DMS79 (cell line): ENCODE measurements around the gene RFX4.

Source experiments
- DNase-seq: peaks from one replicate; lab custom pipeline; 2025; lab: John Stamatoyannopoulos, UW

RFX4 gene

DNA sequence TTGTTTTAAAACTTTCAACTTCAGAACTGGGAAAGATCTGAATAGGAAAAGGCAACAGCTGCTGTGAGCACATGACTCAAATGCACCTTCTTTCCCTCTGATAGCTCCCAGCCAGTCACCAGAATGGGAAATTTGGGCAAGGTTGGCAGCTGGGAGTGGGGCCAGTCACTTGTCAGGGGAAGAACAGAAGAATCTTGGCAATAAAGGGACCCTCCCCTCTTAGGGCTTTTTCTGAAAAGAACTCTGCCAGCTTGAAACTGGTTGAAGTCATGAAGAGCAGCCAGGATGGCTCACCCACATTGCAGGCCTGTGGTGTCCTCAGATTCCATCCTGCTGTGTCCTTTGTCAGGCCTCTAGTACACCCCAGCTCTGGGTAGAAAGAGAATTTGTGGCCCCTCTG lies 181.4 kb downstream of the RFX4 start:
- no peak for DNase-seq

- DNase-seq: no peak
Measured at GRCh38 chr12:106764738-106765137, 181.9 kb downstream of the RFX4 start.

- DNase-seq: no peak
Measured at GRCh38 chr12:106766393-106766826, 183.6 kb downstream of the RFX4 start.

DNA sequence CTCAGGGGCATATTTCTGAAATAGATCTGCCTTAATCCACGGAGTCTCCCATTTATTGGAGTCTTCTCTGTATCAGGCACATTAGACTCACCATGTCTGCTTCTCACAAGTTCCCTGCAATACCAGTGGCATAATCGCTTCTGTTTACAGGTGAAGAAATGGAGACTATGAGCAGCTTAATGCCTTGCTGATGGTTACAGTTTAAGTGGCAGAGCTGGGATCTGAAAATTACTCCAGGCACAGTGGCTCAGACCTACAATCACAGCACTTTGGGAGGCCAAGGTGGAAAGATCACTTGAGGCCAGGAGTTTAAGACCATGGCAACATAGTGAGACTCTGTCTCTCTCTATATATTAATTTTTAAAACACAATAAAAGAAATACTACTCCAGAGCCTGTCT lies 184.4 kb downstream of the RFX4 start:
- no peak for DNase-seq

DNA sequence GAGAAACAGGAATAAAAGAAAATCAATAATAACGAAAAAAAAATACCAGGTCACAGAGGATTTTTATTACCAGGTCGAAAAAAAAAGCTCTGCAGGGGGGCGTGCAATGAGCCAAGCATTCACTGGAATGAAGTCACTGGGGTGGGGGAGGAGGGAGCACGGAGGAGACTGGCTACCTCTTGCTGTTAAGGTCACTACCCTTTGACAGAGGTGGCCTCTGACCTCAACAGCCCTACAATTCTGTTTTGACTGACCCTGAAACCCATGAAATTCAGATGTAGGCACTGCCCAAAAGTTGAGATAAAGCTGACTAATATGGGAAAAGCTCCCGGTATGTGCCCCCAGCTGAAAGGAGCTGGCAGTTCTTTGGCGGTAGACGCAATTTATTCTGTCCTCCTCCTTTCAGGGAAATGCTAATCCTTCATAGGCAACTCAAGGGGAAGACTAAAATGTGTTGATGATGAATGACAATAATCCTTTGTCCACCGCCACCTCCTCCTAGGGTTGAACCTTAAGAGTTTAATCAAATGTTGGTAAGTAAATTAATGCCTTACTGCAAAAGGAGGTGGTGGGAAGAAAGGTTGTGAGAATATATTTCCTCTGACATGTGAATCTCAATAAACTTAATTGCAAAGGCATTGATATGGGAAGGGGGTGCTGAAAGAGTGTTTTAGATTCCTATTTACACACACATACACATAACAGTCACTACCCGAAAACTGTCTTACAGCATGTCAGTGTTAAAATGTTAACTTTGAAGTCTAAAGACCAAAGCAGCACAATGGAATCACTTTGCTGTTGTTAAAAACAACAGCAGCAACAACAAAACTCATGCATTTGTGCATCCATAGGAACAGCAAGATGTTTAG lies 185.4 kb downstream of the RFX4 start:
- no peak for DNase-seq

DNA sequence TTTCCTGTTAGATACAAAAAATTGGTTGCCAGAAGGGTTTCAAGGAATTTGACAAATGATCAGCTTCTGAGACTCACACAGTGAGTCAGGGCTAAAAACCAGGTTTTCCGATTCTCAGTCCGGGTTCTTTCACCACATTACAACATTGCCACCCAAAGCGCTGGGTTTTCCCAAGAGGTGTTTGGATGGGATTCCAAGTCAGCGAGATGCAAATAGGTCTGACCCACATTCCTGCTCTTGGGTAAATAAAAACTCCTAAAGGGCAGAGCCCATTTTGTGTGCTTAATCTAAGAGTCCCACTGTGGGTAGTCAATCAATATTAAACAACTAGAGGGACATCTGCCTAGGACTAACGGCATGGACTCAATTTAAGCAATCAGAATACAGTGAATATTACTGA lies 186.3 kb downstream of the RFX4 start:
- no peak for DNase-seq

DNA sequence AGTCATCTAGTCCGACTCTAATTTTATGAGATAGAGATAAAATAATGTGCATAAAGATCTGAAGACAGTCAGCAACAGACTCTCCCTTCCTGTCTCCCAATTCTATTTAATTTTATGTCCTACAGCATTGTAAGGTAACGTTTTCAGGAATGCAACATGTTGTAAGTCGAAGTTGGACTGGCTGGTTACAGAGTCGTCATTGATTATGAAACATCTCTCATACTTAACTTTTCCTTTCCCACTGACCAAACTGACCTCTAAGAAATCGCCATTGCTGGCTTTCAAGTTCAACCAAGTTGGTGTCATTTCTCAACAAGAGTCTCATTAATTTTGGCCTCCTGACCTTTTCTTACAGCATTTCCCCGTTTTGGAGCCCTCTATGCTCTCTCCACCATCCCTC lies 186.7 kb downstream of the RFX4 start:
- DNase-seq: no peak

- no peak for DNase-seq
Measured at GRCh38 chr12:106771425-106771824, 188.6 kb downstream of the RFX4 start.

- DNase-seq: no peak
Measured at GRCh38 chr12:106773286-106774004, 190.6 kb downstream of the RFX4 start.

- peak; percentile 96 for DNase-seq
Measured at GRCh38 chr12:106774005-106774807, 191.4 kb downstream of the RFX4 start, which contains the start of gene RIC8B. Gene RIC8B, plus strand, starts transcription at chr12:106774682. Its CDS starts 64 bp downstream, at chr12:106774746.

DNA sequence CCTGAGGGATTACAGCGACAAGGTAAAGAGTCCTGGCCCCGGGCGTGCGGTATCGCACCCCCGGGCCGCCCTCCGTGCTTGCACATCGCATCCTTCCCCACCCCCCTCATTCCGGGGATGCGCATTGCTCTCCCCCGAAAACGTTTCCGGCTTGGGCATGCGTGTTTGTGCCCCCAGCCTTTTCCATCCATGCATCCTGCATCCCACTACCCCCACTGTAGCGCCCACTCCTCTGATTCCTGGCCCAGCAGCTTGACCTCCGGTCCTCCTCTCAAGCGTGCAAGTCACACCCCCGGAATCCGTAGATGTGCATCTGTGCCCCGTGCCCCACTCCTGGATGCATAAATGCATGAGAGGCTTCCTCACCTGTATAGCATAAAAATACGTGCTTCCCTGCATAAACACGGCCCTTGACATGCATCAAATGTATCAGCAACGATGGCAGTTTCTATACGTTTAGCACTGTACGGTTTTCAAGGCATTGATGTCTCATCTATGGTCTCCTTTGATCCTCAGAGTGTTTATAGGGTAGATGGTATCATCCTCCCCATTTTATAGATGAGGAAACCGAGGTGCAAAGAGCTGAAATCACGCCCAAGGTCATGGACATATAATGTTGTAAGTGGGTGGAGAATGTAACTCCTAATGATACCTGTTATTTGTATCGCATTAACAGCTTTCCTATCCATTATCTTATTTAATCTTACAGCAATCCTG lies 192.2 kb downstream of the RFX4 start:
- DNase-seq: no peak

- no peak for DNase-seq
Measured at GRCh38 chr12:106776897-106777296, 194.1 kb downstream of the RFX4 start.

DNA sequence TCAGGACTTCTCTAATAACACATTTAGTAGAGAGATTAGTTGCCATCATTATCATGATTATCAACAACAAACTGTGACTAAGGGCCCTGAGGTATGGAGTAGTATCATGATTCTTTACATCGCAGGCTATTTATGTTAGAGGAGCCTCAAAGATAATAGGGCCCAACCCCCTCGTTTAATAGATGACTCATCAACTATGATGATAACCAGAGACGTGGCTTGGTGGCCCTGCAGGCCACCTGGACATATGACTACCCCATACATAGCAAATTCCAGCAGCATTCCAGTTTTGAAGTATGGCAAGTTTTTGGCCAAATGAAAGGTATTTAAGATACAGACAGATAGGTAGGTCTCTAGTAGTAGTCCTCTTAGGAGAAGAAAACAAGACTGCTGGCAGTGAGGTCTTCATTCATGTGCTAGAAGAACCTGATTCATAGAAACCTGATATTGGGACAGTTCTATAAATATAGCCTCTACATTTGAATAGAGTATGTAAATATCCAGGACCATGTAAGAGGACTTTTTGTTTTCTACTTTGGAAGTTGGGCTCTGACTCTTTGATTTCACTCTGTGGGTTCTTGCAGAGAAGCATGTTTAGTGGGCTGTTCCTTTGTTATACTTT lies 197.3 kb downstream of the RFX4 start:
- no peak for DNase-seq

- no peak for DNase-seq
Measured at GRCh38 chr12:106782619-106783018, 199.8 kb downstream of the RFX4 start.

DNA sequence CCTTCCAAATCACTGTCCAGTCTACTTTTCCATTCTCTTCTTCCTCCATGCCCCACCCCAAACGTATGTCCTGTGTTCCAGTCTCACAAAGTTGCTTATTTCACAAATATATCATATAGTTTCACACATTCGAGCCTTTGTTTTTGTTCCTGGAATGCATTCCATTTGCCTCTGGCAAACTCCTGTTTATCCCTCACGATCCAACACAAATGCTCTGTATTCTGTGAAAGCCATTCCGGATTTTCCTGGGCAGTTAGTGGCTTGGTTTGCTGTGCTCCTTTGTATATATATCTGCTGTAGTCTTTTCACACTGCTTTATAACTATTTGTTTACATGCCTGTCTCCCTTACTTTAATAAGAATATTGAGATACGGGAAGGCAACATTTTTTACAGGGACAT lies 200.7 kb downstream of the RFX4 start:
- no peak for DNase-seq

- DNase-seq: no peak
Measured at GRCh38 chr12:106790020-106790419, 207.2 kb downstream of the RFX4 start.

DNA sequence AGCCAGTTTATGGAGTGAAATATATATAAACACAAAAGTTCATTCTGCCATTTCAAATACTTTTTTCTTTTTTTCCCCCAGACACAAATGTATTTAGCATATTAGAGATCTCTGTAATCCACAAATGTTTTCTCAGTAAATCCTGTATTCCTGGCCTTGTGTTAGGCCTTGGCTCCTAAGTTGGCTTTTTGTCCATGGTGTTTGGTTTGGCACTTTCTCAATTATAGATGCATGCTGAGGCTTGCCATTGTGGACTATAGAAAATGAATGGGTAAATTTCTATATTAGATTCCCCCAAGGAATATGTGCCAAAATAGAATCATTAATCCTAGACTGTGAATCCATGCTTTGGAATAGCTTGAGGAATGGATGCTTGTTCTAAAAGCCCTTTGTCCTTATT lies 208.7 kb downstream of the RFX4 start:
- no peak for DNase-seq

GRCh38 chr12:106794369-106794768 lies 211.6 kb downstream of the RFX4 start:
- no peak for DNase-seq

GRCh38 chr12:106801167-106801708 lies 218.4 kb downstream of the RFX4 start:
- DNase-seq: no peak

- no peak for DNase-seq
Measured at GRCh38 chr12:106801830-106802533, 219.2 kb downstream of the RFX4 start.
